Skeletal muscle satellite cell (primary cell): Measurements from ENCODE around the gene LY86.

Experiments
- H3K27me3 ChIP-seq: 2 replicates; pipeline ENCODE4 v1.7.0; 2013; ENCODE audit warnings: low read length; ENCODE audit not compliant: control insufficient read depth, insufficient read depth
- H3K36me3 ChIP-seq: 2 replicates; pipeline ENCODE4 v1.7.0; 2013; ENCODE audit warnings: mild to moderate bottlenecking, control low read depth, low read length; ENCODE audit not compliant: insufficient read depth
- H3K4me1 ChIP-seq: 2 replicates; pipeline ENCODE4 v1.7.0; 2013; ENCODE audit warnings: low read length; ENCODE audit not compliant: control insufficient read depth, insufficient read depth
- H3K4me2 ChIP-seq: 2 replicates; pipeline ENCODE4 v1.7.0; 2013; ENCODE audit warnings: mild to moderate bottlenecking, low read length
- H3K4me3 ChIP-seq: 2 replicates; pipeline ENCODE4 v1.7.0; 2013; ENCODE audit warnings: low read length
- H3K9ac ChIP-seq: 2 replicates; pipeline ENCODE4 v1.7.0; 2013; ENCODE audit warnings: mild to moderate bottlenecking, low read depth, low read length, moderate library complexity
- H3K9me3 ChIP-seq: replicated peaks from 2 replicates; pipeline ENCODE4 v1.7.0; 2013; ENCODE audit warnings: mild to moderate bottlenecking, control low read depth, low read length

Gene LY86

DNA sequence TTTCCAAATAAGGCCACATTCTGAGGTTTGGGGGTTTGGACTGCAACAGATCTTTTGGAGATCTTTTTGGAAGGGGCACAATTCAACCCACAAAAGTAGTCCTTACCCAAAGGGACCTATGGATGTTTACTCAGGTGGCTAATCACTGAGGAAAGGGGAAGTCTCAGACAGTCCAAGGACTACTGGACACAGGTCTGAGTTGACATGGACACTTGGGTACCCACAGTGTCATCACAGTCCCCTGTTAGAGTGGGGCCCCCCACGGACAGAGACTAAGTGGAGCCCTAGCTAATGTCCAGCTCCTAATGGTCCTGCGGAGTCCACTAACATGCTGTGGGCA is 101.6 kb downstream of the LY86 start:
- Histone ChIP-seq H3K36me3 (no peaks in the 10 kb centered on the region), H3K9ac (no peak overlapping the region), H3K9me3 (no peaks in the 10 kb centered on the region), H3K4me2 (no peak overlapping the region), H3K4me3 (no peak overlapping the region), H3K27me3 (peaks cover 13% of the 10 kb centered on the region), H3K4me1 (peaks cover 7% of the 10 kb centered on the region)

- peaks cover under 1% of the 10 kb centered on the region for H3K4me1 ChIP-seq
- no peak overlapping the region for H3K4me3 ChIP-seq
- H3K36me3 ChIP-seq = no peaks in the 10 kb centered on the region
- H3K9ac ChIP-seq = no peak overlapping the region
- H3K27me3 ChIP-seq = peaks cover 6% of the 10 kb centered on the region
- H3K9me3 ChIP-seq = no peaks in the 10 kb centered on the region
- no peak overlapping the region for H3K4me2 ChIP-seq
Observed at GRCh38 chr6:6694368-6694780, 105.9 kb downstream of the LY86 start.

DNA sequence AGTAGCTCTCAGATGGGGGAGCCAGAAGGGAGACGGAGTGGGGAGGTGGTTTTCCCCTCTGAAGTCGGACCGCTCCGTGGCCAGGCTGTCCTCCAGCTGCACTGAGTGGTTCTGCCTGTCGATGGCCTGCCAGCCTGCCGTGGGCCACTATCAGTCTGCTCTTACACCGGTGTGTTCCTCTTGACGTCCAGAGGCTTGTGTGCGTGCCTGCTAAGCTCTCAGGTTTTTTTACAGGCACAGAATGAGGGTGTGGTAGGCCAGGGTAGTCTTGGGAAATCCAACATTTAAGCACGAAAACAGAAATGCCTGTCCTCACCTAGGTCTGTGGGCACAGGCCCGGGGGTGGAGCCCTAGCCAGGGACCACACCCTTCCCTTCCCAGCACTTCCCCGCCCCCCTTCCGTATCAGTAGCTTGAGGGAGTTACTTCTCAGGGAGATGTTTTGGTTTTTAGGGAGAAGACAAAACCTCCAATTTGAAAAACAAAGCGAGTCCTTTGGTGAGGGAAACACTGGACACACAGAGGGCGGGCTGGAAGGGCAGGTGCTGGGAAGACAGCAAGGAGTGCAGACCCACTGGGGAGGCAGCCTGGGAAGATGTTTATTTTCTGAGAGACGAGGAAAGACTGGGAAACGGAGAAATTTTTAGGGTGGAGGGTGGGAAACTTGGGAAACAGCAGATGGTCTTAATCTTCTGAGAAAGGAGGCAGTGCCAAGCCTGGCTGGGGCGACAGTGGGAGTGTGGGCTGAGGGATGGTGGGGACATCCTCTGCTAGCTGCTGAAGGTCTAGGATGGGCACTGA is 106.5 kb downstream of the LY86 start:
- H3K36me3 ChIP-seq = no peaks in the 10 kb centered on the region
- H3K9ac ChIP-seq = no peak overlapping the region
- H3K4me1 ChIP-seq = peaks cover 7% of the 10 kb centered on the region
- H3K4me2 ChIP-seq = no peak overlapping the region
- no peaks in the 10 kb centered on the region for H3K9me3 ChIP-seq
- H3K27me3 ChIP-seq = peaks cover 6% of the 10 kb centered on the region
- no peak overlapping the region for H3K4me3 ChIP-seq

- Histone ChIP-seq H3K4me1 (peaks cover 14% of the 10 kb centered on the region), H3K9me3 (no peaks in the 10 kb centered on the region), H3K4me2 (no peak overlapping the region), H3K4me3 (no peak overlapping the region), H3K27me3 (peaks cover 6% of the 10 kb centered on the region), H3K9ac (no peak overlapping the region), H3K36me3 (no peaks in the 10 kb centered on the region)
Observed at GRCh38 chr6:6695625-6696276, 107.2 kb downstream of the LY86 start.

DNA sequence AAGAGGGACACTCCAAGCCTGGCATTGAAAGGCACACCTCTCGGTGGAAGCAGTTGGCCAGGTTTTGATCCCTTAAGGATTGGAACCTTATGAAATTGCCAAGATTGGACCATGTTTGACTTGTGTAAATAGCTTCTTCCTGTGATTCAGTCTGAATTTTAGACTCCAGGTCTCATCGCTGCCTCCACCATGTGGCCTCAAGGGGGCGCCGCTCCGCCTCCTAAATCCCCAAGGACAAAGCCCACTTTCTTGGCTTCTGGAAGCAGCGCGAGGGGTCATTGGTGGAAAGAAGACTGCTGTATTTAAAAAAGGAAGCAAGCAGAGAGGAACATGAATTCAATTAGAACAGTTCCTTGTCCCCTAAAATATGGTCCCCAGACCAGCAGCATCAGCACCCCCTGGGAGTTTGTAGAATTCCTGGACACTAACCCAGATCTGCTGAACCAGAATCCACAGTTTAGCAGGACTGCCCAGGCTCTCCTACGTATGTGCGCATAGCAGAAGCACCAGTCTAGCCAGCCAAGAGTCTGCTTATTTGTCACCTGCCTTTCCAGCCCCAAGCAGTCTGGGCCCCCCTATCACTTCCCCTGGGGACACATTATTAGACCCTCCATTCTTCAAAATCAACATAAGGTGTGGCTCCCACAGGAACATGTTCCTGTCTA is 108.5 kb downstream of the LY86 start:
- H3K4me1 ChIP-seq = peaks cover 16% of the 10 kb centered on the region
- peaks cover 6% of the 10 kb centered on the region for H3K27me3 ChIP-seq
- H3K9me3 ChIP-seq = no peaks in the 10 kb centered on the region
- H3K9ac ChIP-seq = no peak overlapping the region
- H3K4me2 ChIP-seq = no peak overlapping the region
- no peaks in the 10 kb centered on the region for H3K36me3 ChIP-seq
- H3K4me3 ChIP-seq = no peak overlapping the region

DNA sequence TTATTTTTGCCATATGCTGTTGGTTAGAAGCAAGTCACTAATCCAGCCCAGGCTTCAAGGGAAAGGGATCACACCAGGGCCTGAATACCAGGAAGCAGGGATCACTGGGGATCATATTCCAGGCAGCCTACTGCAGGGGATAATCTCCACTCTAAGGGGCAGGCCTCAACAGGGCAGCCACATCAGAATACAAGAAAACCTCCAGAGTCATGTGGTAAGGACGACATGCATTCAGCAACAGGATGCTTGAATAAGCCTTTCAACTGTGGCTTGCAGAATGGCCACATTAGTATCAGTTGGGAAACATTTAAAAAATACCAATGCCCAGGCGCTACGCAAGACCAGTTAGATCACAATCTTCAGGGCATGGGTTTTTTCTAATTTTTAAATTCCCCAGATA is 109.1 kb downstream of the LY86 start:
- H3K4me2 ChIP-seq = no peak overlapping the region
- no peaks in the 10 kb centered on the region for H3K36me3 ChIP-seq
- H3K27me3 ChIP-seq = peaks cover 6% of the 10 kb centered on the region
- peaks cover 16% of the 10 kb centered on the region for H3K4me1 ChIP-seq
- H3K9me3 ChIP-seq = no peaks in the 10 kb centered on the region
- no peak overlapping the region for H3K4me3 ChIP-seq
- no peak overlapping the region for H3K9ac ChIP-seq

DNA sequence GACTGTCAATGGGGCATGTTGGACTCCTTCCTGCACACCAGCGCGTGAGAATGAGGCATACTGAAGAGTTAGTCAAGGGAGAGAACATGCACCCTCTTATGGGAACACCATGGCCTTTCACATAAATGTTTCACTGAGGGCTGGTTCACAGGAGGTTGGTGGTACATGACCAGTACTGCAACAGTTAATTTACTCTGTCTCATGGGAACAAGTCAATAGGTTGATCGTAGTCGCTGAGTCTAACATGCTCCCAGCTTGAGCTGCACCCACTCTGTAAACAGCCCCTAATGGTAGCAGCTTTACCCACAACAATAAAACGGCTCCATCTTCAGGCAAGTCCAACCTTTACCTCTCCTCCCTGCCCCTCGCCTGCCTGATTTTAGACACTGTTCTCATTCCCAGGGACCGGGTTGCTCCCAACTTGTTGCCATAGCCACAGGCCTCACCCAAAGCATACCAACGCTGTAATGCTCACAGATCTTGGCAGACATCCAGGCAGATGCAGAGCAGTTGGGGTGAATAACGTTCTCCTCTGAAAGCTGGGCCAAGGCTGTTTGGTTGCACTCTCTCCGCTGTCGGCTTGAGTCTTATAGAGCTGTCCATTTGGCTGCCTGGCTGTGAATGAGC is 111.3 kb downstream of the LY86 start:
- peak overlapping the region; percentile 43 for H3K4me2 ChIP-seq
- peak overlapping the region; percentile 17 for H3K4me3 ChIP-seq
- no peaks in the 10 kb centered on the region for H3K9me3 ChIP-seq
- H3K27me3 ChIP-seq = no peaks in the 10 kb centered on the region
- H3K36me3 ChIP-seq = no peaks in the 10 kb centered on the region
- H3K4me1 ChIP-seq = peaks cover 16% of the 10 kb centered on the region
- no peak overlapping the region for H3K9ac ChIP-seq

DNA sequence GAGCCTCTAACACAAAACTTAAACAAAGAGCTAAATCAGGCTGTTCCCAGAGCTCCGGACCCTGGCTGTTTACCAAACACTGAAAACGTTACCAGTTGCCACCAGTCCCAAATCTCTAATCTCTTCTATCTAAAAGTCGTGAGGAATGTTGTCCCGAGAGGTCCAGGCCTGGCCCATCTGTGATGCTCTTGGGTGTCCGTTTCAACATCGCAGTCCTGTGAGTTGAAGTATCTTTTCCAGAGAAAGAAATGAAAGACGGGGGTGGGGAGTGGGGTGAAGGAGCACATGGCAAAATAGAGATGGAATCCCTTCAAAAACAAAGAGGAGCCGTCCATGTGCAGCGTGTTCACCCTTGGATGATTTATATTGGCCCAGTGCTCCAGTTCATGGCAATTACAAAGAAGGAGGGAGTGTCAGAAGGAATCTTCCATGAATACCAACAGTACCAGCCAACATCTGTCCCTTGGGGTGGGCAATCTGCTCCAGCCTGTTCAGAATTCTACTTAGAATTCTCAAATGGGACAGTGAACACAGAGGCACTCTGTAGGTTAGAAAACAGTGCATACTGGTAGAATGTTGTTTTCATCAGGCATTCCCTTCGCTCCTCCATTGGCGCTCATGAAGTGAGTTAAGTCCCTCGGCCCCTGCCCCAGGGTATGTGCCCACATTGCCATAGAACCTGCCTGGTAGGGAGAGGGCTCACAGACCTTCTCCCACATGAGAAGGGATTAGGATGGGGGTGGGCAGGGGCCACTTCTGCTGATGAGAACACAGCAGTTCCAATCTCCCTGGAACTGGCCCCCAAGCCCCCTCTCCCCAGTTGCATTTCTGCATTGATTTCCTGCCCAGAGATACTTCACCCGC is 112.1 kb downstream of the LY86 start:
- peaks cover 16% of the 10 kb centered on the region for H3K4me1 ChIP-seq
- H3K9me3 ChIP-seq = no peaks in the 10 kb centered on the region
- peak overlapping the region; percentile 43 for H3K4me2 ChIP-seq
- H3K27me3 ChIP-seq = peaks cover 3% of the 10 kb centered on the region
- H3K4me3 ChIP-seq = no peak overlapping the region
- no peaks in the 10 kb centered on the region for H3K36me3 ChIP-seq
- H3K9ac ChIP-seq = no peak overlapping the region

DNA sequence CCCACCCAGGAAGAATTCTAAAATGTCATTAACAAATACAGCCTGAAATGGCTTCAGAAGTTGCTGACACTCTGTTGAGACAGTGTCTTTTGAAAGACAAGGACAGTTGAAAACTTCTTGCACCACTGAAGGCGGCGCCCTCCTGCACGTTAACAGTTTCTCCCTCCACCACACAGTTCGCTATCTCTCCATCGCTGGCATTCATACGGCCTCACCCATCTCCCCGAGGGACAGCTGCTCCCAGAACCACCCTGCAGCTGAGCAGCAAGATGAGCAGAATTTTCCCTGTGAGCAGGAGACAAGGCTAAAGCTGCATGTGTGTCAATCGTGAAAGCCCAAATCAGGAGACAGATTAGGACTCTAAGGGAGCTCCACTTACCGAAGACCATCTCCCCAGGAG is 113.3 kb downstream of the LY86 start:
- peaks cover 4% of the 10 kb centered on the region for H3K27me3 ChIP-seq
- H3K4me1 ChIP-seq = peaks cover 16% of the 10 kb centered on the region
- H3K36me3 ChIP-seq = no peaks in the 10 kb centered on the region
- H3K4me2 ChIP-seq = no peak overlapping the region
- H3K9ac ChIP-seq = no peak overlapping the region
- no peaks in the 10 kb centered on the region for H3K9me3 ChIP-seq
- no peak overlapping the region for H3K4me3 ChIP-seq

- H3K36me3 ChIP-seq = no peaks in the 10 kb centered on the region
- H3K9me3 ChIP-seq = no peaks in the 10 kb centered on the region
- peaks cover 16% of the 10 kb centered on the region for H3K4me1 ChIP-seq
- H3K27me3 ChIP-seq = peaks cover 4% of the 10 kb centered on the region
- H3K4me3 ChIP-seq = no peak overlapping the region
- no peak overlapping the region for H3K4me2 ChIP-seq
- no peak overlapping the region for H3K9ac ChIP-seq
Observed at GRCh38 chr6:6703699-6704098, 115.2 kb downstream of the LY86 start.
